ENCODE data around the gene IL3. TPM values are rescaled to one million over a fixed set of nuclear protein-coding genes. Genes with fewer than 3 reads are reported as not detected.

Gene IL3
- total RNA-seq, 1 donor from 2014 or later, result not detected

GRCh38 chr5:132025403-132025971, 35.0 kb upstream of the IL3 start:
- no peak for DNase-seq (ENCODE audit: low spot score)

DNA sequence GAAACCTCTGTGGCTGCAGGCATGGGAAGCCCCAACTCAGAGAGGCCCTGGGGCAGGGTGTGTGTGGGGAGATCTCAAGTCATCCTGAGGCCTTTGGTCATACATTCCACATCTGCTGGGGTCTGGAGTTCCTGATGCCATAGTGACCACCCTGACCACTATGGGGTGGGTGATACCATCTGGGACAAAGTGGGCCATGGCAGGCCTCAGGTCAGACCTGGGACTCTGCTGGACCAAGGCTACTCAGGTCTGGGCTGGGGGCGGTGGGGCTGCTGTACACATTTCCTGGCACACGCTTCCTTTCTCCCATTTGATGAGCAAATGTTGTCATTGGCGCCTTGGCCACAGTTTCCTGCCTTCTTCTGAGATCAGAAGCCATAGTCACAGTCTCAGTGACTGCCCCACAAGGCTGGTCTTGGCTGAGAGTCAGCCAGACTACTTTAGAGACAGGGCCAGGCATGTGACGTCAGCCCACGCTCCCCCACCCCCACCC, 33.9 kb upstream of the IL3 start:
- DNase-seq (ENCODE audit: low spot score), result no peak

DNA sequence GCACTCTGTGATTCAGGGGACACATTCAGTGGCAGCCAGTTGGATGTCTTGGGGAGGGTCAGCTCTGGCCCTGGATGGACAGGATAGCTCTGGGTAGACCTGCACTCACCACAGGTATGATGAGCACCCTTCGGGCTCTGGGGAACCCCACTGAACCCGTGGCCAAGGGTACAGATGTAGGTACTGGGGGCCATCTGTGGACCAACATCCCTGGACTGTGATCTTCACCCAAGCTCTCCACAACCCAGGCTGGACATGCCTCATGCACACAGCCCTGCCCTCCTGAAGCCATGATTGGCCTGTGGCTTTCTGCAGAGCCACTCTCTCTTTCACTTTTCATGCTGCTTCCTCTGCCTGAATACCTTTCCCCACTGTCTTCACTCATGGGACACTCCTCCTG, 33.4 kb upstream of the IL3 start:
- DNase-seq (ENCODE audit: low spot score), result no peak

- no peak for DNase-seq (ENCODE audit: low spot score)
Measured at GRCh38 chr5:132029609-132030330, 30.7 kb upstream of the IL3 start.

GRCh38 chr5:132030610-132031009, 29.8 kb upstream of the IL3 start:
- no peak for DNase-seq (ENCODE audit: low spot score)

DNA sequence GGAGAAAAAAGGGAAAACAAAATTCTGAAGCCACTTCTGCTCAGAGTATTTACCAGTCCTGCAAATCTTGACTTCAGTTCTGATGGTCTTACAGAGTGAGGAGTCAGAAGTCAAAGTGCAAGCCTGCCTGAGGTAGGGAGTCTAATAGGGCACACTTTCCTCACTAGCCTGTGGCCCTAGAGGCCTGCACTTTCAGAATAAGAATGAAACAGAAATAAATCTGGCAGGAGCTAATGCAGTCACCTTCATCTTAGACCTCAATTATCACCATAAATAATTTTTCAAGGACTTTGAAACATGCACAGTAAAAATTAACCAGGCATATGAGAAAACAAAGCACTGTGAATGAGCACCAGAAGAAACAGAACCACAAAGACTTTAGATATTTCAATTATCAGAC, 28.3 kb upstream of the IL3 start:
- DNase-seq (ENCODE audit: low spot score), result no peak

DNA sequence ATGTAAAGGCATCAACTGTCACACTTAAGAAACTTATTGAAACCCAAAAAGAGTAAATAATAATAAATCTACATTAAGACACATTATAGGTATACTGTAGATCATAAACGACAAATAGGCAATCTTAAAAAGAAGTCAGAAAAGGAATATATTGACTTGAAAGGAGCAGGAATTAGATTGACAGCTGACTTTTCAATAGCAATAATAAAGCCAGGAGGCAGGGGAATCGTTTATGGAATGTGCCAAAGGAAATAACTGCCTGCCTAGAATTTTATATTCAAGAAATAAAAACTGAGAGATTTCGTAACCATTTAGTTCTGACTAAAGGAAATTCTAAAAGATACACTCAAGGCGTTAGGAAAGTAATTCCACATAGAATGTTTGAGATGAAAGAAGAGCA, 27.3 kb upstream of the IL3 start:
- no peak for DNase-seq (ENCODE audit: low spot score)

GRCh38 chr5:132037353-132037752, 23.1 kb upstream of the IL3 start:
- DNase-seq (ENCODE audit: low spot score), result no peak

DNA sequence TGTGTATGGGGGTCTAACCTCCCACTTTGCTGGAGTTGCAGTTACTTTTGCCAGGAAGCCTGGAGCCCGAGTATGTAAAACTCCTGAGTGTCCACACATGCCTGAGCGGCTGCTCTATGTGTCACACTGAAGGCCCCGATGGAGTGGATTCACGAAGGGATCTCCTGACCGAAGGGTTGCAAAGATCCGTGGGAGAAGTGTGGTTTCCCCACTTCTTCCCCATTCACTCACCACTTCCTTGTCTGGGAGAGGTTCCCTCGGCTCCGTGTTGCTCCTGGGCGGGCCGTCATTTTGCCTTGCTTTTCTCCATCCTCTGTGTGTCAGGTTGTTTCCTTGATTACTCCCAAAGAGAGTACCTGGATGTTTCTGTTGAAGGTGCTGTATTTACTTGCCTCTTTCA, 16.2 kb upstream of the IL3 start:
- no peak for DNase-seq (ENCODE audit: low spot score)

DNA sequence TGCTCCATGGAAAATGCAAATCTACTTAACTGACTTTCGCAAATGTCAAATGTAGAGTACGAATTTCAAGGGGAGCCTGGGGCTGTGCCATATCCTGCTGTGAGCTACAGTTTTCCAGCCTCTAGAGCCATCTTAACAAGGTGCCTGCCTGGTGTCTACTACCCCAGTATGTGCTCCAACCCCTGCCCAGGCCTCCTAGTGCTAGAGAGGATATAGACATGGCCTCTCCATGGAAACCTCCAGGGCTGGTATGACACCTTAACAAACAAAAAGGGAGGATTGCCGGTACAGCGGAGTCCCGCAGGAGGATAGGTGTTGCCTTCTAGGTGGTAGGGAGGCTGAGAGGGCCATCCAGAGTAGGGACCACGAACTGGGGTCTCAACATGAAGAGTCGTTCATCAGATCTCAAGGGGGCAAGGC, 13.6 kb upstream of the IL3 start:
- no peak for DNase-seq (ENCODE audit: low spot score)

- no peak for DNase-seq (ENCODE audit: low spot score)
Measured at GRCh38 chr5:132049093-132049492, 11.4 kb upstream of the IL3 start.

GRCh38 chr5:132049559-132049958, 10.9 kb upstream of the IL3 start:
- DNase-seq (ENCODE audit: low spot score), result no peak

GRCh38 chr5:132050136-132050535, 10.3 kb upstream of the IL3 start:
- peak; percentile 12 for DNase-seq (ENCODE audit: low spot score)

DNA sequence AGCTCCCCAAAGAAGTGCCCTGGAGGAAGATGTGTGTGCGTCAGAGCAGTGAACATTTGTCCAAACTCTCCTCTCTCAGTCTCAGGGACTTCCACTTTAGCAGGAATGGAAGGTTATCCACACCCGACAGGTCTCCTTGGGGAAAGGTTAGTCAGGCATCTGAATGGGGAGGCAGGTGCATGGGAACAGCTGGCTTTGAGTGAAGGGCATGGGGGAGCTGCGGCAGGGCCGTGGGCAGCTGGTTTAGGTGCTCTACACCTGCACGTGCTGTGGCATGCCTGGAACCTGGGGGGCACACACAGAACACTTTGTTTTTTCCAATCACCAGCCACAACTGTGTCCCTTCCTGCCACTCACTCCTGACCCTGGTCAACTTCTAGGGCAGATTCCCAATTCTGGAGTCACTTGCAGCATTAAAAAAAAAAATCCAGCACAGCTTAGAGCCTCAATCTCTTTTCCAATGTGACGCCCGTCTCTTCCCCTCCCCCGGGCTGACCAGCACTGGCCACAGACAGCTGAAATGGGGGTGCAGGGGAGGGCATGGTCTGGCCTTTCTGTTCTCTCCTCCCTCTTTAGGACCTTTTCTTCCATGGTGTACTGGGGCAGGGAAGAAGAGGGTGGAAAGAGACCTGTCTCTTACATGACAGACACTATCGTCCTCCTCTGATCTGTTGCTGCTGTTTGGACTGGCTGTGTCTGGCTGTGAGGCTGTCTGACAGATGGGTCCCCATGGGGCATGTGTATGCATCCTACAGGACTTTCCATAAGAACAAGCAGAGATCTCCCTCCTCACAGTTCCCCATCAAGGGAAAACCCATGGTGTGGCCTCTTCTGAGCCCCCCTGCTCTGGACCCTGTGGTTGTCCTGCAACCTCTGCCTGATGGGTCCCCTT, 9.5 kb upstream of the IL3 start:
- no peak for DNase-seq (ENCODE audit: low spot score)

GRCh38 chr5:132052520-132052919, 7.9 kb upstream of the IL3 start:
- DNase-seq (ENCODE audit: low spot score), result no peak

- DNase-seq (ENCODE audit: low spot score), result no peak
Measured at GRCh38 chr5:132053483-132053882, 7.0 kb upstream of the IL3 start.

DNA sequence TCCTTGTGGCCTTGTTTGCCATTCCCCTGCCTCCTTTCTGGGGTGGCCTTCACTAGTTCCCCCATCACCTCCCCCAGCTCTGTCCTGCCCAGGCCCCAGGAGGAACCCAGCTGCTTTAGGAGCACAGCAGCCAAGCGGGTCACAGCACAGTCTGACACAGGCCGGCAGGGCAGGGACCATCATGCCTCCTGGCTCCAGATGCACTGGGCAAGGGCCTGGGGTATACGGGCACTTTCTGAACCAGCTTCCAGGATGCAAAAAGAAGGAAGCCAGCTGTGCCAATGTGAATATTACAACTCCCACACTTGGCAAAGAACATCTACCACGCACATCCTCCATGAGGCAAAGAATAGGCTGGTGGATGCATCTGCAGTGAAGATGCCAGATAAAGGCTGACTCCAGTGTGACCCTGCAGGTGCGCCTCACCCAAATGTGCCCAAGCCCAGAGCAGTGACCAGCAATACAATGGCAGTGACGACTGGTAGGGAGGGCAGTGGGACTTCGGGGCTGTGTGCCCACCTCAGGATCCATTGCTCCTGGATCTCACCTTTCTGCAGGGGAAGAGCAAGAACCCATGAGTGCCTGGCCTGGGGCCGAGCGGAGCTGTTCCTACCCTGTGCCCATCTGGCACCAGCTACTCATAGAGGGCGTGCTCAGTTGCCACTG, 6.3 kb upstream of the IL3 start:
- no peak for DNase-seq (ENCODE audit: low spot score)

DNA sequence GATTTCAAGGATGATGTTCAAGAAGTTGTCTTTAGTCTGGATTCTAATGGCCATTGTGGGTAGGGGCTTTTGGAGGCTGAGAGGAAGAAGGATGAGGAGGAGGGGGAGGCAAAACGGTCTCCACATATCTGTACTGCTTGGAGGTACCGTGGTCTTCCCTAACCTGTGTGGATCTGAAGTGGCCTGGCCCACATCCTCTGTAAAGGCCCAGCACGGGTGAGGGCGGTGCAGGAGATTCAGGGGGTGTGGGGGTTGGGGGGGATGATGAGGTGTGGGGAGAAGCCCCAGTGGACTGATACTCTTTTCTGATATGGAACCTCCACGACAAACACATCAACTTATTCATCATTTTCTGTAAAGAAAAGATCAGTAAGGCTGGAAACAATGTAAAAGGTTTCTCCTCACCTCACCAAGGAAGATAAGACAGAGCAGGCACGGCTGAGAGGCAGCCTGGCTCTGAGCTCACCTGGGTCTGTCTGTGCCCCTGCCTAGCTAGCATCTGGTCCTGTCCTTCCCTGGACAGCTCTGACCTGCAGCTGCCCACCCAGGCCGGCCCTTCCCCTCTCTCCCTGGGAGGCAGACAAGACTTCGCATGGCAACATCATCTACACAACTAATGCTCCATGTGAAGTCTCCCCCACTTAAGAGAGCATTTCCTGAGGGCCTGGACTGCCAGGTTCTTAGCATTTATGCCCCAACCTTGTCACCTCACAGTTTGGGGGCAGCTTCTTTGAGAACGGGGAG, 5.6 kb upstream of the IL3 start:
- no peak for DNase-seq (ENCODE audit: low spot score)

- no peak for DNase-seq (ENCODE audit: low spot score)
Measured at GRCh38 chr5:132055441-132055807, 5.0 kb upstream of the IL3 start.

DNA sequence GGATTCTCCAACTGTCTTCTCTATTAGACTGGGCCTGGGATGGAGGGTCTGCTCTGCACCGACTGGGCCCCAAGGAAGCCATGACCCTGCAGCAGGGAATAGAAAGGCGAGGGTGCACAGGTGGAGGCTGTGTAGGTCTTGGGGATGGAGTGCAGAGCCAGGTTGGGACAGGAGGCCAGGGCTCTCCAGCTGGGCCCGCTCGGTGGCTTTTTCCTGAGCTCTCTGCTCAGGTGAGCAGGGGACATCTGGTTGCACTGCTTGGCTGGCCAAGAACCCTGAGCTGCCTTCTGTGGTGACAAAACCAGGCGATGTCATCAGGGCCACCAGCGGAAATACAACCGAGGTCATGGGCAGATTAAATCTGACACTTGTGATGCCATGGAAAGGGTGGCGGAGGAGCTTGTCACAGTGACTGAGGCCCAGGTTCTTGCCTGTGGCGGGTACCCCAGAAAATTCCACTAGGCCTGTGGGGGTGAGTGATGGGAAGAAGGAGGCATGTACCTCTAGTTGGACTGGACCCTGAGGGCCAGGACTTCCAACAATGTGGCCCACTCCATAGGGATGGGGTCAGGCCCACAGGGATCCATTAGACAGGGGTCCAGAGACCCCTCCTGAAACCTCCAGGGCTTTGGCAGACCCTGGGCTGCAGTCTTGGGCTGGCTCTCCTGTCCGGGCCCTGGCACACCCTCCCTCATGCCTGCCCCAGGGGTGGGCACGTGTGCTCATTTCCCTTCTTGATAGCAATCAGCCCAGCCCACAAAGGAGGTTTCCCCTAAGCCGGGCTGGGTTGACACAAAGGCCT, 4.4 kb upstream of the IL3 start:
- DNase-seq (ENCODE audit: low spot score), result no peak

All from umbilical cord (tissue), 2 donors.